Frontal cortex (tissue), 4 donors: ENCODE results near the gene MRNIP. TPM values are rescaled to one million over a fixed set of nuclear protein-coding genes. Genes with fewer than 3 reads are reported as not detected.
A peak's percentile ranks its signal among the peaks of the same experiment; 100 is the strongest.

ENCODE experiments used
- DNase-seq, 2 donors: peaks; one replicate each; pipeline ENCODE4 v3.0.0; 2012; ENCODE audit warnings: low spot score in 2 of 2
- FAIRE-seq: peaks from 2 replicates; lab custom pipeline; 2012; peaks lifted over from hg19 to GRCh38; lab: Jason Lieb, UNC
- total RNA-seq: library from RNA; depleted of rRNA; stranded (reverse); fragments of >200 nt; gene quantifications from one replicate; pipeline ENCODE4 v1.2.3, GENCODE V29; 2014
- donor health status: control.
- donor health status: control.
- donor health status: control.

Gene MRNIP
- total RNA-seq, 1 donor from 2014 or later, result 28.1 TPM

DNA sequence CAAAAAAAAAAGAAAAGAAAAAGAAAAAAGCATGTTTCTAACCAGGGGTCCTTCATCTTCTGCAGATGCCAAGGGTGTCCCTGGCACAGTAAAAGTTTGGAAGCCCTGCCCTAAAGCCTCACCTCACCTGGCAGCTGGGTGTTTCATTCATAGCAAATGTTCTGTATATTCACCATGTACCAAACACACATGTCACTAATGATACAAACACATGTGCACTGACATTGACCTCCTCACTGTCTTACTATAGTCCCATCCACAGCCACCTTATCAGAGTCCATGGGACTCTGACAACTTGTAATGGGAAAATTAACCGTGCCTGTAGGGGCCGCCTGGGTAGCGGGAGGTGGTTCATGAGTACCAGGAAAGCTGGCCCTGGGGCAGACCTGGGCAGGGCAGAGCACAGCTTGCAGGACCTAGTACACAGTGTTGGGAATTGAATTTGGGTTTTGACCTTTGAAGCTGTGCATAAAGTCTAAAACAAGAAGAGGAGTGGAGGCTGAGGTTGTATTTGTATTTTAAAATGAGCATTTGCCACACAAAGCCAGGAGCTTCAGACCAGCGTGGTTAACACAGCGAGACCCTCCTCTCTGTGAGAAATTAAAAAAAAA, 45.5 kb downstream of the MRNIP start:
- DNase-seq (no peak), FAIRE-seq (no peak)

DNA sequence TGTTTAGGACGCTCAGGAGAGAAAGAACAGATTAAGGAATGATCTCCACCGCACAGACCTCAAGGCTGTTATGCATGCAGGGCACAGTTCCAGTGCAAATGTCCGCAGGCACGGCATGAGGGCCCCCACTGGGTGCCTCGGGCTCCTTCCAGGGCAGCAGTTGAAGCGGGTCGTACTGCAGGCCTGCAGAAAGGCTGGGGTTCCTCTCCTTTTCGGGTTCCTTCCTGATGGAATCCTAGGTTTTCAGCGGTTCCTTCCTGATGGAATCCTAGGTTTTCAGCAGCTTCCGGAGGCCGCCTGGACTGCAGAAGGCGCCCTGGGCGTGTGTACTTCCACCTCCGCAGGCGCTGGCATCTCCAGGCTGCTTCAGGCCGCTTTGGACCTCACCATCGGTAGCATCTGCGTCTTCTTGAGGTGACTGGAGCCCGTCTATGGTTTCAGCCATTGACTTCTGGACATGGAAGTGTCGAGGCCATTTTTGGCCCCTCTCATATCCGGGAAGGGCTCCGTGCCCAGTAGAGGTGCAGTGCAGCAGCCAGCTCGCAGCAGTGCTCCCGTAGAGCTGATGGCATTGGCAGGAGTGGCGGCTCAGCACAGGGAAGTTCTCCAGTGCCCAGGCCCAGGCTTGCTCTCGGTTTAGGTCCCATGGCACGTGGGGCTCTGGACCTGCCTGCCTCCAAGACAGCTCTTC, 46.3 kb downstream of the MRNIP start:
- no peak for DNase-seq
- no peak for FAIRE-seq

DNA sequence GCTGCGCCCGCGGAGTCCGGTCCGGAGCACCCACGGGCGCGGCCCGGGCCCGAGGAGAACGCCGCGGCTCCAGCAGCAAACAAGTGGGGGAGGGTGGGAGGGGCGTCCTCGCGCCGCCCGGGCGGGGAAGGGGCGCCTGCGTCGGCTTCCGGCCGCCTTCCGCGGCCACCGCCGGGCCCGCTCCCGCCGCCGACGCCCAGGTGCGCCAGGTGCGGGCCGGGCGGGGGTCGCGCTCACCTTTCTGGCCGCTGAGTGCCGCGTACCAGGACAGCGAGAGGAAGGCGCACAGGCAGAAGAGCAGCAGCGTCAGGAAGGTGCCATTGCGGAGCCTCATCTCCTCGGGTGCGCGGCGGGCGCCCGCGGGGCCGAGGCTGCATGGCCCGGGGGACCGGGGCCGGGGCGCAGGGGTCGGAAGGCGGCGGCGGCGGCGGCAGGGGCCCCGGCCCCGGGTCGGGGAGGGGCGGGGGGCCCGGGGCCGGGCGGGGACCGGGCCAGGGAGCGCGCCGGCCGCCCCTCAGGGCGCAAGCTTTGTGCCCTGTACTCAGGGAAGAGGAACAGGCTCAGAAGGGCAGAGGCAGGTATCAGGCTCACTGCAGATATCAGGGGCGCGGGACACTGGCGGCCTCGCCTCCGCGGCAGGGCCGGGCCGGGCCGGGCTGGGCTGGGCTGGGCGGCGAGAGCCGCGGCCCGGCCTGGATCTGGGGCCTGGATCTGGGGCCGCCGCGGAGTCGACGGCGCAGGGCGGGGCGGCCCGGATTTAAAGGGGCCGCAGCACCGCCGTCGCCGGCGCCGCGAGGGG, 52.2 kb downstream of the MRNIP start, which contains the start of gene MGAT4B:
TSS of gene MGAT4B (minus strand) at position 617 of the 799 bp plus-strand sequence. CDS start at position 334, 283 bp downstream.
- FAIRE-seq, result no peak

DNA sequence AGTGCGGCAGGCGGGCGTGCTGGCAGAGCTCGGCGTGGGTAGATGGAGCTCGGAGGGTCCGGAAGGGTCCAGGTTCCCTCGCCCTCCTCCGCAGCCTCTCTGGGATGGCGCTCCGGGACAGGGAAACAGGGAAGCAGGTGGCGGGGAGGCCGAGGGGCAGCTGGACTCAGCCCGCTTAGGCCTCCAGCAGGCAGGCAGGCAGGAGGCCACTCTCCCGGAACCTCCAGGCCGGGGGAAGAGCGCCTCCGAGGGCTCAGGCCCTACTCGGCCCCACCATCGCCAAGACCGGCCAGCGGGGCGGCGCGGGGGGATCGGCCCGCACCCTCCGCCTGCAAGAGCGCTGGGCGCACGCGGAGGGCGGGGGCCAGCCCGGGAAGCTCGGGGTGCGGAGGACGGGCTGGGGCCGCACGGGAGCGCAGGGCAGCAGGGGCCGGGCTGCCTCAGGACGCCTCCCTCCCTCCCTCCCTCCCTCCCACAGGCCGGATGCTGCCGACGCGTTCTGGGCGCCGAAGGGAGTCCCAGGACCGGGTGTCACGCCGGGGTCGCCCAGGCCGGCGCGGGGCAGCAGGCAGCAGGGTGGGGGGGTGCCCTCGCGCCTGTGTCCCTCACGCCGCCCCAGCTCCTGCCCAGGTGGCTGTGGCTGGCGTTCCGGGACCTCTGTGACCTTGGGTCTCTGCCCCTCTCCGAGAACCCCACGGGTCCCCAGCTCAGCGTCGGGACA, 52.9 kb downstream of the MRNIP start:
- DNase-seq, result peak; percentile 68 to 76
- no peak for FAIRE-seq

More for the DNA sequence above, 52.2 kb downstream of the MRNIP start, which contains the start of gene MGAT4B:
- peak; percentile 93 to 97 for DNase-seq

DNA sequence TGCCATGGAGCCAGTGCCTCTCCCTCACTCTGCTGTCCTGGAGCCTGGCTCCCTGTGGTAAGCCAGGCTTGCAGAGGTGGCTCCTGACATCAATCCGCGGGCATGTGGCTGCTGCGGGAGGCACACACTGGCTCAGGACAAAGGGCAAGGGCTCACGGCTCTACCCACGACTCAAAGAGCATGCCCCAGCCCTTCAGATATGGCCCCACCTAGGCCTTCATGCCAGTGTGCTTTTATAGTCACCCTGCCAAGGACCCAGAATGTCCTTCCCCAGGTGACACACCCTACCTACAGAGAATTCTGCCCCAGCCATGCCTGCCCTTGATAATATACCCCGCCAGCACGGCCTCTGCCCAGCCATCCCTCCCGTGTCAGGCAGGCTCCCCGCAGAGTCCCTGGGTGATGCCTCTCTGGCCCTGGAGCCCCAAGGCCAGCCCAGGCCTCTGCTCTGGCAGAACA, 53.5 kb downstream of the MRNIP start:
- no peak for FAIRE-seq
- DNase-seq, result peak in 1 of 2 donors; percentile 31

DNA sequence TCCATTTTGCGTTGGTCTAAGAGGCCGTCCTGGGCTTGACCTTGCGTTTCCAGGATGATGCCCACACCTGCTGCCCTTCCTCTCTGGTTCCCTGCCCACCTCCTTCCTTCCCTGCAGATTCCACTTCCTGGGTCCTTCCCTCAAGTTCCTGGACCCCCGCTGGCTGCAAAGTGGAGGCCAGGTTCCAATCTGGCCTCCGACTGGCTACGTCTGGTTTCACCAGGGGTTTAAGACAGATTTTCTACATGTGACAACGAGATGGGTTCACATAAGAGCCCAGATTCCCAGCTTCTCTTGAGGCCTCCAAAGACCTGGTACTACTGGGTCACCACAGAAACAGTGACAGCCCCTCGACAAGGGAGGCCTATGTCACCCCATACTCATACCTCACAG, 54.1 kb downstream of the MRNIP start:
- FAIRE-seq, result no peak

DNA sequence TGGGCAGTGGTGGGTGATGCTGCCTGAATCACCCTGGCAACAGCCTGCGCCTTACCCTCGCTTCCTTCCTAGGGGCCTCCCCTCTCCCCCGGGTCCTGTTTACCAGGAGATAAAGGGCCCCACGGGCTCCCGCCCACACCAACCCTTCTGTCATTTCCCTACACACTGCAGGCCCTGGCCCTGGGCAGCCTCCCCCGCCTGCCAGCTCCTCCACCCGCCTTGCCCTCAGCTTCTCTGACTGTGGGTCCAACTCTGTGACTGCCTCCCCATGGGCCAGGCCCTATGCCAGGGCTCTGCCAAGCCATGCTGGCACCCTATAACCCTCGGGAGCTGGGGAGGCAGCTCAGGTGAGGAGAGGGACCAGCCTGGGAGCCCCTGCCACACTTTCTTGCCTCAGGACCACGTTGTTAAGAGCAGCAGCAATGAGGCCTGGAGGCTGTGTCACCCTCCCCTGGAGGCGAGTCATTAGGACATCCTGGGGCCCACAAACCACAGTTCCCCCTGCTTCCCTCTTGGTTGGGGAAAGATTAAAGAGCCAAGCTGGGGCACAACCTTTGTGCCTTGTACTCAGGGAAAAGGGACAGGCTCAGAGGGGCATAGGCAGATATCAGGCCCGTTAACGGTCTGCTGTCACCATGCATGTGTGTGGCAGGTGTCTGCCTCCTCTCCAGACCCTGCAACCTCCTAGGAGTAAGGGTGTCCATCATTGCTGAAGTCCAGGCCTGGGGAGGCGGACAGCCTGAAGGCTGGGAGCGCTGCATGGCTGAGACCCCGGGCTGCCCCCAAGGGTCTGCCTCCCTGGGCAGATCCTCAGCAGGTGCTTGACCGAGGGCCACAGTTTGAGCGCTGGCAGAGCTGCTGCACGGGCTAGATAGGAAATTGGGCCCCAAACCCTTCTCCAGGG, 54.7 kb downstream of the MRNIP start:
- FAIRE-seq (no peak), DNase-seq (no peak)

More for the DNA sequence above, 54.1 kb downstream of the MRNIP start:
- no peak for DNase-seq

DNA sequence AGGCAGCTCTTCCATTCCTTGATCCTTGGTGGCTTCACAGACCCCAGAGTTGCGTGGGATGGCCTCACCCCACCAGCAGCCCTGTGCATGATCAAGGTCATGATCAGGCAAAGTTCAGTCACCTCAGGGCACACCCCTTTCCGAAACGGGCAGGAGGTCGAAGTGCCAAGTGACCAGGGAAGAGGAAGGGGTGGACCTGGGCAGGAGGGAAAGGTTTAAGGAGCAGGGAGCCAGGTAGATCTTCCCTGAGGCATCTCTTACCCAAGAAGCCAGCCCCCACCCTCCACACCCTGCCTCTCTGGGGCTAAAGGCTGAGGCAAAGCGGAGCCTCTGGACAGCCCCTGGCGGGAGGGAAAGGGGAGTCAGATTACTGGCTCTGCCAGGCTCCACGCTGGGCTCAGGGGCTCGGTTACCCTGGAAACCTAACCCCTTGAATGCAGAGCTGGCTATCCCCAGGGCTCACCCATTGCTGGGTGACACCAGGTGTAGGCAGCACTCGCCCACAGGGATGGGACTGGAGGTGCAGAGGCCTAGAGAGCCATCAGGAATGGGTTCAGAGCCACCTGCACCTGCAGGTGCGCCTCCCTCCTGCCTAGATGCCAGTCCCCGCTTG, 55.6 kb downstream of the MRNIP start:
- FAIRE-seq (no peak), DNase-seq (no peak)

DNA sequence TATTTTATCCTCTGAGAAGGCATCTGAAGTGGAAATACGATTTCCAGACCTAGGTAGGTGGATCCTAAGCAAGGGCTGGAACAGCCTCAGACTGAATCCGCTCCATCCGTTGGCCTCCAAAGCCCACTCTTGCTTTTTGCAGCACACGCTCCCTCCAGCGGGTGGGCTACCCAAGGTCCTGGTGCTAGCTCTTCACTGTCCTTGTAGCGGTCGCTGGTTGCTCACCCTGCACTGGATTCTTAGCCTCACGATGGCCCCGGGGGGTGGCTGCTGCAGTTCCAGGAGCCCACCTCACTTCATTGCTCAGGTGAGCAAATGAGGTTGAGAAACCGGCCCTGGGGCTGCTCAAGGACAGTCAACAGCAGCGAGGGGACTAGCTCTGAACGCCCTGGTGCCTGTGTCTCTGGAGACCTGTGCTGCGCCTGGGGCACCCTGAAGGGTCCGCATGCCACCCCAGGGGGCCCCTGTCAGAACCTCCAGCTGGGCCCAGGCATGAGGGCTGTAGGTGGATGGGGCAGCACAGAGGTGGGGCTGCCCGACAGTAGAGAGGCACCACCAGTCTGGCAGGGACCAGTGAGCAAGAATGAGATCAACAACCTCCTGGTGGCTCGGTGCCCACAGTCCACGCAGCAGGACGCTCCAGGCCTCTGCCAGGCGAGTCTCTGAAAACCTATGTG, 56.3 kb downstream of the MRNIP start:
- FAIRE-seq (no peak), DNase-seq (peak in 1 of 2 donors; percentile 35)

DNA sequence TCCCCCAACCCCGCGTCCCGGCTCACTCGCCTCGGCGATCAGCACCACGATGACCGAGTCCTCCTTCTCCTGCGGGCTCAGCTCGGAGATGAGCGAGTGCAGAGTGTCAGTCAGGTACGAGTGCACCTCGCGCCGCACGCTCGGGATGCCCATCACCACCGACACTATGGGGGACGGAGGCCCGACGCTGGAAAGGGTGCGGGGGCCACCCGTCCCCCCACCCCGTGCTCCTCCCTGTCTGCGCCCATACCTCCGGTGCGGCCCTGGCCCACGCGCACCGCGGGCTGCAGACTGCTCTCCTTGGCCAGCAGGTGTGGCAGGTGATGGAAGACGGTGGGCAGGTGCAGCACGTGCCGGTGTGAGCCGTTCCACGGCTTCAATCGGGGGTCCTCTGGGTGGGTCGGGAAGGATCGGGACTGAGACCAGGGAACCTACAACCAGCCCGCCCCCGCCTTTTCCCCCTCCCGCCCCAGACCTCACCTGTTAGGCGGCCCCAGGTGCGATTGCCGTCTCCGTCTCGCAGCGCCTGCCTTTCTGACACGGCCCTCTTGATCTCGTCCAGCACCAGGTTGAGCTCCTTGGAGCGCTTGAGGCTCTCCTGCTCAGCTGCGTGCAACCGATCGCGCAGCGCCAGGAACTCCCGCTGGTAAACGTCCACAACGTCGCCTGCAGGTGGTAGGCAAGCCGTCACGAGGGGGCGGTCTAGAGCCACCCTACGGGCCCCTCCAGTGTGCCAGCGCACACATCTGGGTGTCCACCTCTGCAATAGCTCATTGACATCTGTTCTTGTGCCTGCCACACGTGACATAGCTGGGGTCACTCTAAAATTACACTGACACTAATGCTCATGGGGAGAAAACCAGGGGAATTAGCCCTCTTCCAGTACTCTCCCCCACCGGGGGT, 57.1 kb downstream of the MRNIP start:
- DNase-seq (peak; percentile 67 to 77), FAIRE-seq (no peak)

DNA sequence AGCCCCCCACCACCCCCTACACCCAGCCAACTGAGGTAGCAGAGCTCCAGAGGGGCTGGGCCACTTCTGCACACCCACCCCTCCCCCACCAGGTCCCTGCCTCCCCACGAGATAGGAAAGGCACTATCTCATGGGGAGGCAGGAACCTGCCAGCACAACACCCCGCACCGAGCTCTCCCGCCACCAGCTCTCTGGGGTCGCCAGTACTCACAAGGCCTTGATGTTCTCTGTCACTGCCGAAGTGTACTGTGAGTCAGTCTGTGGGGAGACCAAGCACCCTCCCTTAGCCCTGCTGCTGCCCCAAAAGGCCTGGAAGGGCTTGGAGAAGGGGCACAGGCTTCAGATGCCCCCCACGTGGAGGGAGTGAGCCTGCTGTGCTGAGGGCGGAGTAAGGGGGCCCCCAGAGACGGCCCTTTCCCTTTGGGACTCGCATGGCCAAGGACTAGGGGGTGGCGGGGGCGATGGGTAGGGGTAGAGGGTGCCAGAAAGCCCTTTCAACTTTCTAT, 57.9 kb downstream of the MRNIP start:
- FAIRE-seq (no peak), DNase-seq (no peak)

DNA sequence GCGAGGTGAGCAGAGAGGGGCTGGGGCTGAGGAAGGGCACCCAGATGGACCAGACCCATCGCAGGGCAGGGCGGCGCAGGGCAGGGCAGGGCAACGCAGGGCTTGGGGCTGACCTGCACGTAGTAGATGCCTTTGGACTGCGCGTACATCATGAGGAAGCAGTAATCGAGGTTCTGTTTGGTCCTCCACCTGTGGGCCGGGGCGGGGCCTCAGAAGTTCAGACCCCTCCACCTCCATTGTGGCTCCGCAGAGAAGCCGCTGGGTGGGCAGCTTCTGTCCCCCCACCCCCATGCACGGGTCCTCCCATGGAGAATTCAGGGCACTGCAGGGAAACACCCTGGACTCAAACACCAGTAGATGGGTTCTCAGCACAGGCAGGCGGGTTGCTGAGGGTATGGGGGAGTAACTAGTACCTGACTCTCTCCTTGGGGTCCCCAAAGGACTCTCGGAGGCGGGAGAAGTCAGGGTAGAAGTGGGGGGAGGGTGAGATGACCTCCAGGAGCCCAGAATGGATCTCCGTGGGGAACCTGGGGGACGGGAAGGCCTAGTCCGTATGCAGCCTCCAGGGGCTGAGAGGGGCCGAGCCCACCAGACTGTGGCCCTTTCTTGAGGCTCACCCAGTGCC, 58.4 kb downstream of the MRNIP start:
- DNase-seq (no peak), FAIRE-seq (no peak)

DNA sequence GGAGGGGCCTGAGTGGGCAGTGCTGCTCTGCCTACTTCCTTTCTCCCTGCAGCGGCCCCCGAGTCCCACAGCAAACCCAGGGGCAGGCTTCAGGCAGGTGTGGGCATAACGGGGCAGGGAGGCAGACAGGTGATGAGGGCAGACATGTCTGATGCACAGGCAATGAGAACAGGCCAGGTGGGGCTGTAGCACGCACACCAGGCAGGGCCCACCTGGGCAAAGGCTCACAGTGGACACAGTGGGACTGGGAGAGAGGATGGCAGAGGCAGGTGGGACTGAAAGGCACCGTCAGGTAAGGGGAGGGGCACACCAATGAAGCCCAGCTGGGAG, 59.0 kb downstream of the MRNIP start:
- FAIRE-seq (no peak), DNase-seq (no peak)

DNA sequence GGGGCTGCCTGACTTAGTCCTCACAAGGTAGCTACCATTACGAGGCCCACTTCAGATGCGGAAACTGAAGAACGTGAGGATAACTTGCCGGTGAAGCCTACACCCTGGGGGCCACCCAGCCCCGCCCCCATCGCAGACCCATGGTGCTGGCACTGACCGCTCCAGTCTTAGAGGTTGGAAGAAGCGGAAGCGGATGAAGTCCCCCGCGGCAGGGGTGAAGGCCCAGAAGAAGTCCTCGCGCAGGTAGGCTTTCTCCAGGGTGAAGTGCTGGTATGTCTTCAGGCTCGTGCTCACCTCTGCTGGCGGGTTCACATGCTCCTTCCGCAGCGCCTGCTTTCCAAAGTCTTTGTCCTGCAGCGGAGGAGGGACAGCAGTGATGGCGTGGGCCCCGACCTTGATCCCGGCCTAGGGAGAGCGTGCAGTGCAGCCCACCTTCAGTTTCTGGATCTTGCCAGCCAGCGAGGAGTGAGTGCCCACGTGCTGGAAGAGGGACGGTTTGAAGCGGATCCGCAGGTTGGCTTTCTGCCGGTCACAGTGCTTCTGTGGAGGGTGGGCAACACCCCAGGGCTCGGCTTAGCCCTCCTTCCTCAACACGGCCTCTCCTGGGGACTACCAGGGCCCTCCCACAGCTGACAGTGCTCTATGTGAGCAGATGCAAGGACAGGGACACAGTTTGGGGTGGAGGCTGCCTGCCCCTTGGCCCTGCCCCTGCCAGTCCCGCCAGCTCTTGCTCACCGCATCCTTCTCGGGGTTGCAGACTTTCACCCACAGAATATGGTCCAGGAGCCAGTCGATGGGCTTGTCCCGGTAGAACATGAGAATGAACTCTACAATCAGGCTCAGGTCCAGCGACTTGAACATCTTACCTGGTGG, 59.6 kb downstream of the MRNIP start:
- DNase-seq (no peak), FAIRE-seq (no peak)

DNA sequence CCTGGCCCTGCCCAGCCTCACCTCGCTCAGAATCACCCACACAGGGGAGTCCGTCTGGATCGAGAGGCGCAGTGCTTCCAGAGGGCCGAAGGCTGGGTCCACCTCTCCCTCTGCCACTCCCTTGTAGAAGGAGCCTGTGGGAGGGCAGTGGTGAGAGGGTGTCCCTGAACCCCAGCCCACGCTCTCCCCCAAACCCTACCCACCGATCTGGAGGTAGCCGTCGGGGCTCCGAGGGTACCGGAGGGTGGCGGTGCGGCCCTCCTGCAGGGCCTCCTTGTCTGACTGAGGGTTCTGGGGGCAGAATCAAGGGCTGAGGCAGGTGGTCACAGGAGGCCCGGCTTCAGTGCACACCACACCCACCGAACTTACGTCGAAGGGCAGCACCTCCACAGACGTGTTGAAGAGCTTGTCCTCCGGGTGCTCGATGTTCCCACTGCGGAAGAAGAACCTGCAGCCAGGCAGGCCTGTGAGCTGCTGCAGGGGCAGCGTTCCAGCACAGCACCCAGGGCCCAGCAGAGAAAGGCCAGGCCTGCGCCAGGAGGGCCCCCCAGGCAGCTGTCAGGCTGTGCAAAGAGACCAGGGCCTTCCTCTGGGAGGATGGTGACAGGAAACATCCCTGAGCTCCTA, 60.4 kb downstream of the MRNIP start:
- DNase-seq (no peak), FAIRE-seq (no peak)
